Keratinocyte (primary cell): Measurements from ENCODE around the gene ADCY10. TPM values are rescaled to one million over a fixed set of nuclear protein-coding genes. Genes with fewer than 3 reads are reported as not detected.

ENCODE experiments used
- DNase-seq: peaks from one replicate; pipeline ENCODE4 v3.0.0-alpha.2; 2011; ENCODE audit warnings: low read depth, missing footprints, low spot score
- FAIRE-seq: peaks from 2 replicates; lab custom pipeline; 2011; peaks lifted over from hg19 to GRCh38; lab: Jason Lieb, UNC
- H2AFZ ChIP-seq: 2 replicates; pipeline ENCODE4 v1.6.0; 2012; ENCODE audit warnings: low read length, control low read depth, inconsistent platforms; ENCODE audit not compliant: control insufficient read depth
- H3K27ac ChIP-seq: 2 replicates; pipeline ENCODE4 v1.5.1; 2011; ENCODE audit warnings: low read length; ENCODE audit not compliant: control insufficient read depth, insufficient read depth
- H3K27me3 ChIP-seq: 3 replicates; pipeline ENCODE4 v1.6.0; 2011; ENCODE audit warnings: low read length; ENCODE audit not compliant: control insufficient read depth, insufficient read depth; ENCODE audit errors: extremely low read depth
- H3K36me3 ChIP-seq, 2 experiments: 2 replicates in 1 of 2; 3 replicates in 1 of 2; pipeline ENCODE4 v1.5.1; 2011; ENCODE audit warnings: low read length in 2 of 2, mild to moderate bottlenecking in 1 of 2; ENCODE audit not compliant: control insufficient read depth in 2 of 2, insufficient read depth in 2 of 2; ENCODE audit errors: extremely low read depth in 1 of 2
- H3K4me1 ChIP-seq: 3 replicates; pipeline ENCODE4 v1.5.1; 2011; ENCODE audit warnings: low read length; ENCODE audit not compliant: control insufficient read depth, insufficient read depth; ENCODE audit errors: extremely low read depth
- H3K4me2 ChIP-seq: 3 replicates; pipeline ENCODE4 v1.6.0; 2011; ENCODE audit warnings: low read depth, low read length; ENCODE audit not compliant: control insufficient read depth, insufficient read depth; ENCODE audit errors: extremely low read depth
- H3K4me3 ChIP-seq, 3 experiments: fragments of 200-600 bp in 1 of 3; sonication (generic) in 1 of 3; 2 replicates in 2 of 3; 3 replicates in 1 of 3; pipeline ENCODE4 v1.5.1; 2011 to 2016; ENCODE audit warnings: low read length in 3 of 3, mild to moderate bottlenecking in 3 of 3, control low read depth in 2 of 3, inconsistent platforms in 1 of 3, low read depth in 1 of 3, mixed read lengths in 1 of 3, mixed run types in 1 of 3, moderate library complexity in 1 of 3; ENCODE audit not compliant: control insufficient read depth in 2 of 3, insufficient read depth in 2 of 3; ENCODE audit errors: extremely low read depth in 1 of 3
- H3K79me2 ChIP-seq: 2 replicates; pipeline ENCODE4 v1.6.0; 2012; ENCODE audit warnings: low read length; ENCODE audit not compliant: control insufficient read depth, insufficient read depth
- H3K9ac ChIP-seq: 3 replicates; pipeline ENCODE4 v1.6.0; 2011; ENCODE audit warnings: low read length; ENCODE audit not compliant: control insufficient read depth, insufficient read depth; ENCODE audit errors: extremely low read depth
- H3K9me1 ChIP-seq: 3 replicates; pipeline ENCODE4 v1.6.0; 2011; ENCODE audit warnings: low read length; ENCODE audit not compliant: control insufficient read depth, insufficient read depth; ENCODE audit errors: extremely low read depth
- H3K9me3 ChIP-seq: 2 replicates; pipeline ENCODE4 v1.5.1; 2012; ENCODE audit warnings: low read depth, low read length; ENCODE audit not compliant: control insufficient read depth
- H4K20me1 ChIP-seq: 3 replicates; pipeline ENCODE4 v1.6.0; 2011; ENCODE audit warnings: low read length; ENCODE audit not compliant: control insufficient read depth, insufficient read depth; ENCODE audit errors: extremely low read depth
- EZH2 ChIP-seq: IDR thresholded peaks from one replicate; pipeline ENCODE4 v1.6.1; 2012; ENCODE audit warnings: inconsistent platforms, mild to moderate bottlenecking, low read length, moderate library complexity
- dilution Hi-C: fragments of 300-500 bp; cut with MboI; formaldehyde crosslinking; loops from one replicate; pipeline ENCODE4 v1.7.0; 2020; ENCODE audit warnings: low sequenced_read_pairs; ENCODE audit not compliant: extremely low pct_ligation_motif_present
- polyA plus RNA-seq, 5 experiments: library from polyadenylated mRNA; depleted of rRNA in 3 of 5; stranded (reverse) in 3 of 5; stranded (forward) in 1 of 5; unstranded in 1 of 5; fragments of >200 nt; gene quantifications; 1 replicate in 1 of 5; 2 replicates in 3 of 5; 3 replicates in 1 of 5; pipeline versions ENCODE4 v1.2.1 to v1.2.3, GENCODE V29; 2011 to 2012; ENCODE audit warnings: missing spikeins in 2 of 5, low read depth in 1 of 5, low replicate concordance in 1 of 5
- TF ChIP-seq, protein P1 (sequence below), 3 experiments: IDR thresholded peaks in 1 of 3; conservative IDR thresholded peaks in 1 of 3; optimal IDR thresholded peaks in 1 of 3; 2 replicates in 2 of 3; 3 replicates in 1 of 3; pipeline versions ENCODE3 to v1.5.1; 2011; ENCODE audit warnings: low read length in 3 of 3, mild to moderate bottlenecking in 3 of 3, moderate library complexity in 2 of 3, control low read depth in 1 of 3, inconsistent platforms in 1 of 3; ENCODE audit not compliant: insufficient read depth in 2 of 3; ENCODE audit errors: extremely low read depth in 1 of 3

The ADCY10 gene
- polyA plus RNA-seq, 1 donor (not counting 4 experiments of a cell fraction or from before 2014, with no cell fraction given): 0.04 TPM

DNA sequence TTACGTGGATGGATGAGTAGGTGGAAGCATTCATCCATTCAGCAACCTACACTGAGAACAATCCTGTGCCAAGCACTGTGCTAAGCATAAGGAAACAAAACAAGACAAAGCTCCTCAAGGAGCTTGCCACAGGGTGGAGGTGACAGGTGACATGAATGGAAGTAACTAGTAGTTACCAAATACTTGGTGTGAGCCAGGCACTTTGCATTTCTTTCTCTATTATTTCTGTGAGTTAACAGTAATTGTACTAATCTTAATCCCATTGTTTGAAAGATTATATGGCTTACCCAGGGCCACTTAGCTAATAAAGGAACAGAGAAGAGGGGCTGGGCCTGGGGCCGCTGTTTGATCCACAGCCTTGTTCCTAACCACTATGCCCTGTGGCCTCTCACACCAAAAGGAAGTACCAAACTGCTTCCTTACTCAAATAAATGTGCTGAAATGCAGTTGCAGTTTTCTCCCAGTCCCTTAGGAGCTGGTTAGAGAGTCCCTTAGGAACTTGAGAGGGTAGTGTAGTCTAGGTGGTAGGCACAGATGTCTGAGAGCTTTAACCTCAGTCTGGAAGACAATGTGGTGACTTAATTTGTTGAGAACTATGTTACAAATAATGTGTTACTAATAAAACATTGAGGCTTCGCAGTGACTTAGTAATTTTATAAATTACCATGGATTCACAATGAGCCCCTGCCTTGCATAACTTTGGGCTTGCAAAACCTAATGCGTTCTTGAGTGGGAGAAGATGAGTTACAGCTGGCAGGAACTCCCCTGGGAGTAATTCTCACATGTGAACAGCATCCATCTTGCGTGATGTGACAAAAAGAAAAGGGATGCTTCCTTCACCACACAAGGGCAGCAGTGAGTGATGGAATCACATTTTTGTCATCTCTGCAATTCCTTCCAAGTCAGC, 122.4 kb downstream of the ADCY10 start:
- DNase-seq (no peak), FAIRE-seq (no peak)
- Histone ChIP-seq H3K4me2 (no peak overlapping the region), H3K36me3 (peaks cover 3 to 5% of the 10 kb centered on the region in 2 experiments), H3K9ac (no peak overlapping the region), H3K79me2 (no peaks in the 10 kb centered on the region), H3K9me3 (no peaks in the 10 kb centered on the region), H3K9me1 (no peaks in the 10 kb centered on the region), H3K4me3 (no peak overlapping the region), H3K27me3 (no peaks in the 10 kb centered on the region), H4K20me1 (no peaks in the 10 kb centered on the region), H3K4me1 (peaks cover 41% of the 10 kb centered on the region), H3K27ac (no peak overlapping the region), H2AFZ (no peak overlapping the region)
- TF ChIP-seq, protein P1, sequence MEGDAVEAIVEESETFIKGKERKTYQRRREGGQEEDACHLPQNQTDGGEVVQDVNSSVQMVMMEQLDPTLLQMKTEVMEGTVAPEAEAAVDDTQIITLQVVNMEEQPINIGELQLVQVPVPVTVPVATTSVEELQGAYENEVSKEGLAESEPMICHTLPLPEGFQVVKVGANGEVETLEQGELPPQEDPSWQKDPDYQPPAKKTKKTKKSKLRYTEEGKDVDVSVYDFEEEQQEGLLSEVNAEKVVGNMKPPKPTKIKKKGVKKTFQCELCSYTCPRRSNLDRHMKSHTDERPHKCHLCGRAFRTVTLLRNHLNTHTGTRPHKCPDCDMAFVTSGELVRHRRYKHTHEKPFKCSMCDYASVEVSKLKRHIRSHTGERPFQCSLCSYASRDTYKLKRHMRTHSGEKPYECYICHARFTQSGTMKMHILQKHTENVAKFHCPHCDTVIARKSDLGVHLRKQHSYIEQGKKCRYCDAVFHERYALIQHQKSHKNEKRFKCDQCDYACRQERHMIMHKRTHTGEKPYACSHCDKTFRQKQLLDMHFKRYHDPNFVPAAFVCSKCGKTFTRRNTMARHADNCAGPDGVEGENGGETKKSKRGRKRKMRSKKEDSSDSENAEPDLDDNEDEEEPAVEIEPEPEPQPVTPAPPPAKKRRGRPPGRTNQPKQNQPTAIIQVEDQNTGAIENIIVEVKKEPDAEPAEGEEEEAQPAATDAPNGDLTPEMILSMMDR (optimal IDR thresholded peaks at IDR 0.05 in 1 of 3, IDR thresholded peaks at IDR 0.05 in 1 of 3, conservative IDR thresholded peaks at IDR 0.05 in 1 of 3; ENCODE audit: extremely low read depth in 1 of 3, insufficient read depth in 2 of 3, low read length in 3 of 3): peak in 1 of 3 experiments; percentile 14
- no peak for TF ChIP-seq EZH2
- dilution Hi-C loops: no loop called here

DNA sequence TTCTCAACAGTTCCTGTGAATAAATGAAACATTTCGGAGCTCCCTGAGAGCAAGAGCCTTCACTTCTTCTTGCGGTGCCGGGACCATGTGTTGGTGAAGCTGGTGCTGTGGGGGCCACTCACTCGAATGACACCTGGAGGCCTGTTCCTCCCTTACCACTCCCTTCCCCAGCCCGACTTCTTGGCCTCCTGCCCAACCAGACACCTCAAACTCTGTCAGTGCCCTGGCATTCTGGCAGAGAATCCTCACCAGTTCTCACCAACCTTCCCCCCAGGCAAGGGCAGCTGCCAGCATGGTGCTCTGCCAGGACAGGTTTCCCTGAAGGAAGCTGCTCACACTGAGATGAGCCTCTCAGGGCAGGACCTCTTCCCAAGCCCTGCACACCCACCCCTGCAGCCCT, 123.8 kb downstream of the ADCY10 start:
- peak; percentile 99 for DNase-seq
- peak overlapping the region; percentile 96 for H3K27ac ChIP-seq
- no peak overlapping the region for H2AFZ ChIP-seq
- peaks cover 29% of the 10 kb centered on the region for H3K4me1 ChIP-seq
- H3K4me2 ChIP-seq: peak overlapping the region; percentile 78
- H3K36me3 ChIP-seq: peaks cover 5% of the 10 kb centered on the region in 2 experiments
- peak overlapping the region in 1 of 3 experiments; percentile 49 for H3K4me3 ChIP-seq
- H3K27me3 ChIP-seq: no peaks in the 10 kb centered on the region
- dilution Hi-C loops: no loop called here
- H3K9me3 ChIP-seq: no peaks in the 10 kb centered on the region
- H3K9ac ChIP-seq: peak overlapping the region; percentile 74
- H3K79me2 ChIP-seq: no peaks in the 10 kb centered on the region
- H4K20me1 ChIP-seq: no peaks in the 10 kb centered on the region
- no peaks in the 10 kb centered on the region for H3K9me1 ChIP-seq
- TF ChIP-seq, protein P1 (optimal IDR thresholded peaks at IDR 0.05 in 1 of 3, IDR thresholded peaks at IDR 0.05 in 1 of 3, conservative IDR thresholded peaks at IDR 0.05 in 1 of 3; ENCODE audit: extremely low read depth in 1 of 3, insufficient read depth in 2 of 3, low read length in 3 of 3): peak in 1 of 3 experiments; percentile 14
- TF ChIP-seq EZH2: no peak
- peak; percentile 96 for FAIRE-seq
